Fibroblast of peridontal ligament (primary cell): ENCODE measurements around the gene KCNK18.
"Not testable (repeated sequence)": the region's sequence is repeated elsewhere in the genome, so short reads cannot be mapped to it uniquely, and the experiment has no call there.

ENCODE experiments used
- DNase-seq: peaks from one replicate; pipeline ENCODE4 v3.0.0-alpha.2; 2010; ENCODE audit errors: extremely low read depth

The KCNK18 gene

GRCh38 chr10:117221156-117221711 is 23.9 kb downstream of the KCNK18 start:
- DNase-seq, result no peak

DNA sequence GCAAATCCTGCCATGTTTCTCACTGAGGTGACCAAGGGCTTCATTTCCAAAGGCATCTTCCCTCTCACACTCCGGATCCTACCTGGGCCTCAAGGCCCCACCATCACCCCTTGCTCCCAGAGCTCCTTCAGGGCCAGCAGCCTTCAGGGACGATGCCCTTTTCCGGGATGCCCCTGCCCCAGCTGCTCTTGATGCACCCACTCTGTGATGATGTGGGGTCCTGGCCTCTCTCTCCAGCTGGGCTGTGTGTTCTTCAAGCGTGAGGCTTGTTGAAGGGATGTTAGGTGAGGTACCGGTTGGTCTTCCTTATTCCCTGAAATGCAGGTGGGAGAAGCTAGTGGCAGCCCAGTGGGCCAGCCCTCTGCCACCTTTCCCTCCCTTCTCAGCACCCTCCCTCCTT is 25.3 kb downstream of the KCNK18 start:
- DNase-seq, result no peak

- no peak for DNase-seq
Observed at GRCh38 chr10:117222976-117223692, 25.8 kb downstream of the KCNK18 start.

DNA sequence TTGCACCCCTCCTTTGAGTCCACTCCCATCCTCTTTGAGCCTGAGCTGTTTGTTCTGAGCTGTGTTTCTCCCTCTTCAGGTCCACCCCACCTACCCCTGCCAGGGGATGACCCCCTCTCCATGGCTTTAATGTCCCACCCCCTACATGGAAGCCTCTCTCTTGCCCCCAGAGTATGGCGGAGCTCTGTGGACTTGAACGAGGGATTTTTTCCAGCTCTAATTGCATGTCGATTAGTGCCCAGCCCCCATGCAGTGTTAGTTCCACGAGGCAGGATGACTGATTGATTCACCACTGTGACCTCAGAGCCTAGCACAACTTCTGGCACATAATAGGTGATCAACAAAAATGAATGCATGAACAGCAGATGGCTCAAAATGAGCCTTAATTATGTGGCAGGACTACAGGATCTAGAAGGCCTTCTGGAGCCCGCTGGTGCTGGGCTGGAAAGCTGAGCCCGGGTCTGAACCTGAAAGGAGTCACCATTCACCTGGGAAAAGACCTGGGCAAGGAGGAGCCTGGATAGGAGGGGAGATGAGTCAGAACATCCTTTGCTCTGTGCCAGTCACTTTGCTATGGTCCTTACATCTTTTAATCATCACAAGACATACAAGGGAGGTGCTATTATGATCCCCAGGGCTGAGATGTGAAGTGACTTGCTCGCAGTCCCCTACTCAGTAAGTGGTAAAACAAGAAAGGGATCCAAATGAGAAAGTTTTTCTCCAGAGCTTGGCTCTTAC is 26.6 kb downstream of the KCNK18 start:
- DNase-seq, result no peak

DNA sequence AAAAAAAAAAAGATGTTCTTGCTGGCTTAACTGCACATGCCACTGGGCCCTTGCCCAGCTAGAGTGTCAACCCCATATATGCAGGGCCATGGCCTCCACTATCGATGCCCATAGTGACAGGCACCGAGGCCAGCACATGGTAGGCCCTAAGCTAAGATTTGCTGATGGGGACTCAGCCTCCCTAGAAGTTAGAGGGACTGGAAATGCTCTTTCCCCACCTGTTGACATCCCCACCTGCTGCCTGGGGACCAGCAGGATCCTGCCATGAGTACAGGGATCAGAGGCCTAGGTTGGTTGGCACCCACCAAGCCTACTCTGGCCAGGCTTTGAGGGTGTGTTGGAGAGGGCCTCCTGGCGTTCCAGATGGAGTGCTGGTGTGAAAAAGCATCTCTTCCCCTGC is 27.6 kb downstream of the KCNK18 start:
- no peak for DNase-seq

DNA sequence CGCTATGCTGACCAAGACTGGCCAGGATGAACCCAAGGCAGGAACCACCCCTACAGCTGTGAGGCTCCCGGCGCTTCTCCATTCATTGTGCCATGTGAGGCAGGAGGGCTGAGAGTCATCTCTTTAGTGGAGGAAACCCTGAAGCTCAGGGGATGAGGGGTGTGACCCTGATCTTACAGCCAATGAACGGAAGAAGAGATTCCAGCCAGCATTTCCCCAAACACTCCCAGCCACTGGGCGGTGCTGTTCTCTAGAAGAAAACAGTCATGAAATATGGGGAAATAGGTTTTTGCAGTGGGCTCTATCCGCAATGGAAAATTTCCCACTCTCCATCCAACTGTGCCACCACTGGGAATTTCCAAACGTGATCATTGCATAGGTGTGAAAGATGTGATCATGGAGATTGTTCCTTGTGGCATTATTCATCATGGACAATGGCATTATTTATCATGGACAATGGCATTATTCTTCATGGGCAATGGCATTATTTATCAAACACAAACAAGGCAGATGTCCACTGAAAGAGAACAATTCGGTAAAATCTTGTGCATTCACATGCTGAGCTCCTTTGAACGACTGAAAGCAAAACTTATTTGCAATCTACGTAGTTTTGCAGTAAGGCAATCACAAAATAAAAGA is 29.6 kb downstream of the KCNK18 start:
- DNase-seq, result peak; percentile 10

- DNase-seq, result no peak
Observed at GRCh38 chr10:117228210-117228609, 30.9 kb downstream of the KCNK18 start.

DNA sequence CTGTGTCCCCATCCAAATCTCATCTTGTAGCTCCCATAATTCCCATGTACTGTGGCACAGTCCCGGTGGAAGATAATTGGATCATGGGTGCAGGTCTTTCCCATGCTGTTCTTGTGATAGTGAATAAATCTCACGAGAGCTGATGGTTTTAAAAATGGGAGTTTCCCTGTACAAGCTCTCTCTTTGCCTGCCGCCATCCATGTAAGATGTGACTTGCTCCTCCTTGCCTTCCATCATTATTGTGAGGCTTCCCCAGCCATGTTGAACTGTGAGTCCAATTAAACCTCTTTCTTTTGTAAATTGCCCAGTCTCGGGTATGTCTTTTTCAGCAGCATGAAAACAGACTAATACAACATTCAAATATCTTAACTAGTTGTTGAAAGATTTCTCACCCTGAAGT is 32.8 kb downstream of the KCNK18 start:
- DNase-seq, result not testable (repeated sequence)

GRCh38 chr10:117237401-117237991 is 40.2 kb downstream of the KCNK18 start:
- DNase-seq, result no peak

DNA sequence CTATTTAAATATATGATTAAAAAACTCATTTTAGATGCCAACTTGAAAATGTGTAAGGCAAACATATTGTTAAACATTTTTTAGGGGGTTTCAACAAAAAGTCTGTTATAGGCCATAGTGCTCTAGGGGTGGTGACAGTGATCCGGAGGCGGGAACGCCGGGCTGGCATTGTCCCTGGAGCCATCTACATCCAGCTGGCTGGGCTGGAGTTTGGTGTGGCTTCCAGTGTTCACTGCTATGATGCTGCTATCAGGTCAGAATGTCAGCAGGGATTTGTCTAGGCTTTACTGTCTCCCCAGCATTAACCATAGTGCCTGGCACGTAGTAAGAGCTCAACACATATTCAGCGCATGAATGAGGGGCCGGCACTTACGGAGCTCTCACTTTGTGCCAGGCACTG is 41.8 kb downstream of the KCNK18 start:
- DNase-seq, result no peak

GRCh38 chr10:117239721-117240620 is 42.7 kb downstream of the KCNK18 start:
- no peak for DNase-seq

DNA sequence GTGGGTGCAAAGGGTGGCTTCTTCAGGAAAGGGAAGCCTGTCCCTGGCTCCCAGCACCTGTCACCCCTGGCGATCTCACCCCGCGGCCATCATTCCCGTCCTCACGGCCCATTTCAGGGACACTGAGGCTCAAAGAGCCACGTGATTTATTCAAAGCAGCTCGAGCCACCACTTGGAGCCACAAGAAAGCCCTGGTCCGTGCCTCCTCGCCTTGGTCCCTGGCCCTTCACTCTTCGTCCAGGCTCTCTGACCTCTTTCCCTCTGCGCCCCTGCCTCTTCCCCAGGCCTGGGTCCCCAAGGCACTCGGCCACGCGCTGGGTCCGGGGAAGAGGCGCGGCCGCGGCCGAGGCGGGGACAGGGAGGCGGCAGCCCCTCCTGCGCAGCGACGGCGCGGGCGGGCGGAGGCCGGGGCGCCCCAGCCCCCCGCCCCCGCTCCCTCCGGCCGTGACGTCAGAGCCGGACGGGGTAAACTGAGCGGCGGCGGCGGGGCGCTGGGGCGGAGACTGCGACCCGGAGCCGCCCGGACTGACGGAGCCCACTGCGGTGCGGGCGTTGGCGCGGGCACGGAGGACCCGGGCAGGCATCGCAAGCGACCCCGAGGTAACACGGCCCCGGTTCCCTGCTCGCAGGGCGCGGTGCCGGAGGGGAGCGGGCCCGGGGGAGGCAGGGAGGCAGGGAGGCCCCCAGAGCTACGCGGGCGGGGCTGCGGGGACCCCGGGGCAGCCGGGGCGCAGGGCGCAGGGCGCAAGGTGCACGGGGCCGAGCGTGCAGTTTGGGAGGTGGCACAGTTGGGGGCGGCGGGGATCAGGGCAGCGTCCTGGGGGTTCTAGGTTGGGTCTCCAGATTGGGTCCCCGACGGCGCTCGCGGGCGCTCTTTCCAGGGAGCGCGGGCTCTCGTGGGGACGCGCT is 43.6 kb downstream of the KCNK18 start, which contains the start of gene SLC18A2:
SLC18A2 (plus strand) TSS at position 494 of the 909 bp plus-strand sequence. CDS start 580 bp downstream, outside the sequence.
- DNase-seq, result no peak

DNA sequence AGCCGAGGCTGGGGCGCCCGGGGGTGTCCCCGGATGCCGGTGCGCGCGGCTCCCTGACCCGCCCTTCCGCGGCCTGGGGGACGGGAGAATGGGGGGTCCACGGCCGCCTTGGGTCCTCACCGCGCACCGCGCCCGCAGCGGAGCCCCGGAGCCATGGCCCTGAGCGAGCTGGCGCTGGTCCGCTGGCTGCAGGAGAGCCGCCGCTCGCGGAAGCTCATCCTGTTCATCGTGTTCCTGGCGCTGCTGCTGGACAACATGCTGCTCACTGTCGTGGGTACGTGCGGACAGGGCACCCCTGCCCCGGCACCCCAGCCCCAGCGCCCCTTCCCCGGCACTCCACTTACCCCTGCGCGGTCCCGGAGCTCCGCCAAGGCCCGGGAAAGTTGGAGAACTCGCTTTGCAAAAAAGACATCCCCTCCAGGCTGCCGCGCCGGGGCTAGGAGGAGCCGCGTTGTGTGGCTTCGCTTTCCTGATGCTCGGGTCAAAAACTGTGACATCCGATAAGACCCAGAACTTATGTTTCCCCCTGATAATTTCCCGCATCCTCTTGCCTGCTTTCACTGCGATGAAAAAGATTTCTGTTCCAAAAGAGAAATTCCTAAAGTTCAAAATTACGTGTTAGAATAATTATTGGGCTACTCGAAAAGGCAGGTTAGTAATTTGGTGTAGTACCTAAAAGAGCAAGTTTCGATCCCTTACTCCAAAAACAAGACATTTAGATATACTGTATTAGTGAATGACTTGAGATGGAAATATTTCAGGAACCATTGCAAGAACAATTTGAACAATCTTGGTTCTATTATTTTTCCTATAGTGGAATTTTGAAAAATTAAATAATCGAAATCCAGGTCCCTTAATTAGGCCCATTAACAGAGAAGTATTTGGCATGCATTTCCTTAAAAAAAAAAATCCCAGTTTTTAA is 44.5 kb downstream of the KCNK18 start:
- DNase-seq, result no peak

DNA sequence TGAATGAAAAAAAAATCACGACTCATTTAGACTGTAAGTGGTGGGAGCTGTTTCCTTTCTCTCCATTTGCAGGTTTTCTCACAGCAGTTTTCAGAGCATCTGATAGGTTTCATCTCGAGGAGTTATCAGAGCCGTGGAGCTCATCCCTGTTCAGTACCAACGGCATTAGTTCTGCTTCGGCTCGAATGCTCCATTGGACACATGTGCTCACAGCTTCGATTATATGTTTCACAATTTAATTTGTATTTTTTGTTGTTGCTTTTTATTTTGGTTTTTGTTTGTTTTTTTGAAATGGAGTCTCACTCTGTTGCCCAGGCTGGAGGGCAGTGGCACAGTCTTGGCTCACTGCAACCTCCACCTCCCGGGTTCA is 45.2 kb downstream of the KCNK18 start:
- no peak for DNase-seq

- DNase-seq, result peak; percentile 32
Observed at GRCh38 chr10:117246997-117247671, 49.8 kb downstream of the KCNK18 start.

DNA sequence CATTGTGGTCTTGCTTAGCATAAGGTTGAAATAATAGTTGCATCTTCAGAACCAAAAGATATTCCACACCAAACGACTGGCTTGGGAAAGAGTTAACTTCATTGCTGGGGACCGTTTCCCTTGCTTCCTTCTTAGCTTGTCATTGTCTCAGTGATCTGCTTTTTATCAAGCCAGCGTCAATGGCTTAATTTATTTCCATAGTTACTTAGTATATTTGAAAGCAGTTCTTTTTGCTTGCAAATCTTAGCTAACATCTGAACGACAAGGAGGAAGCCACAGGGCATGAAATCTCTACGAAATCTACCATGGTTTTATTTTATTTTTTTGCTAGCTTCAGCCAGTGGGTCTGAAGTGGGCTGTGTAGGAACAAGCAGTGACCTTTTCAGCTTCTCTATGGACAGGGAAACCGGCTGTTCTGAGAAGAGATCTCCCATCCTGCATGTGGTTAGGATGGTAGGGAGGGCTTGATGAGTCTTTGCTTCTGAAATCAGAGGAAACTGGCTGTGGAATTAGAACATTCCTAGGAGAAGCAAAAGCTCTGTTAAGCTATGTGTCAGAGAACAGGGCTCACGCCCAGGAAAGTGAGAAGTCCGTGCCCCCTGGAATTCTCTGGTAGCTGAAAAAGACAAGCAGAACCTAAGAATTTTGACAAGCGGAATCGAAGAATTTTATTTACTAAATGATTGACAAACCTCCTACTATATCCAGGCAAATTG is 51.6 kb downstream of the KCNK18 start:
- peak; percentile 5 for DNase-seq

DNA sequence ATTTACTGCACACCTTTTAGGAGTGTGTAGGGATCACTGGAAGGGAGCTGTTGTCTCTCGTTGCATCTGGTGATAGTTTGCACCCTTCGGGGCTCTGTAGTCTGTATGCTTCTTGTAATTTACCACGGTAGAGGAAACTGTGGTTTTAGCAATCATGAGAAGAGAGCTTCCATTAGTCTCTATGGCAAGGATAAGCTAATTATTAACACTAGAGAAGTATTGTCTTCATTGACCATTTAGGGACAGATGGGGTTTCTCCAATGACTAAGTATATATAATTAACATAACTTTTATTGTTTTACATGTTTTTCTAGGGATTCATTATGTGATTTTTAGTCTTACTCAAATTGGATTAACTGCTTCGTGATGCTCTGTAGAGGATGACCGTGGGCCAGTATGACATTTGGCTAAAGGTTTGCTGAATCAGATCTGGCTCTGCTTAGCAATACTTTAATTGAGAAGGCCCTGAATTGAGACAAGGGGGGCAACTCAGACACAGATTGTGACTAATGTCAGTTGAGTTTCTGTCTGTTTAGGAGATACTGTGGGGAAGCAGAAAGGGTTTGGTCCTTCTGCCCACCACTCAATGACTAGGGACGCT is 52.3 kb downstream of the KCNK18 start:
- no peak for DNase-seq
